HG03342 (cell line): ENCODE measurements around the gene ITGB1BP1.
"Not testable (repeated sequence)": the region's sequence is repeated elsewhere in the genome, so short reads cannot be mapped to it uniquely, and the experiment has no call there.

ENCODE experiments used
- ATAC-seq: cut with Tn5 transposase; IDR thresholded peaks from one replicate; pipeline ENCODE4 v1.9.1; 2021; ENCODE audit warnings: mild to moderate bottlenecking, moderate library complexity; ENCODE audit not compliant: unreplicated experiment

ITGB1BP1 gene

DNA sequence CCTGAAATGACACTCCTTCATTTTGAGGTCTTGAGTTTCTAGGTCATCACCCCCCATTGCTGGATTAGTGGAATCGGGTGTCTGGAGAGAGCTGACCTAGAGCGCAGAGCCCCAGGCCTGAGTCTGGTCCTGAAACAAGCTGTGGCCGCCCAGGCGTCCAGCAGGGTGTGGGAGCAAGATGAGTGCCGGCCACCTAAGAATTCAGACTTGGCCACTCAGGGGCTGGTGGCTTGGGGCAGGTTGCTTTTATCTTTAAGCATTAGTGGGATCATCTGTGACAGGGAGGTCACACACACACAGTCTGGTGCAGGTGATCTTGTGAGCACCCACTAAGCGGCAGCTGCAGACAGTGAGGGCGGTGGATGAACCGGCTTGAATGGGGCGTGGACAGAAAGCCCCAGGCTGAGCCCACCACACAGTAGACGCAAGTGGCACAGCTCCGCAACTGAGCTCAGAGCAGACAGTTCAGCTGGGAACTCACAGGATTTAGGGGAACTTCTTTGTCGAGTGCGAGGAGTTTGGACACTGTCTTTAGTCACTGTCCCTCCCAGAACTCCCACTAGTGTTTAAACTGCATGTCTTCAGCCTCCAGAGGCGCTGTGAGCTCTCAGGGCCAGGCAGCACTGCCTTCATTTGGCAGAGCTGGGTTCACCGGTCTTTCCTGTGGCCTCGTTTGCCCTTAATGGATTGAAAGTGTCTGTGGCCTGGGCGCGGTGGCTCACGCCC lies 21.5 kb downstream of the ITGB1BP1 start:
- no peak for ATAC-seq

GRCh38 chr2:9401059-9401547 lies 22.2 kb downstream of the ITGB1BP1 start:
- no peak for ATAC-seq

DNA sequence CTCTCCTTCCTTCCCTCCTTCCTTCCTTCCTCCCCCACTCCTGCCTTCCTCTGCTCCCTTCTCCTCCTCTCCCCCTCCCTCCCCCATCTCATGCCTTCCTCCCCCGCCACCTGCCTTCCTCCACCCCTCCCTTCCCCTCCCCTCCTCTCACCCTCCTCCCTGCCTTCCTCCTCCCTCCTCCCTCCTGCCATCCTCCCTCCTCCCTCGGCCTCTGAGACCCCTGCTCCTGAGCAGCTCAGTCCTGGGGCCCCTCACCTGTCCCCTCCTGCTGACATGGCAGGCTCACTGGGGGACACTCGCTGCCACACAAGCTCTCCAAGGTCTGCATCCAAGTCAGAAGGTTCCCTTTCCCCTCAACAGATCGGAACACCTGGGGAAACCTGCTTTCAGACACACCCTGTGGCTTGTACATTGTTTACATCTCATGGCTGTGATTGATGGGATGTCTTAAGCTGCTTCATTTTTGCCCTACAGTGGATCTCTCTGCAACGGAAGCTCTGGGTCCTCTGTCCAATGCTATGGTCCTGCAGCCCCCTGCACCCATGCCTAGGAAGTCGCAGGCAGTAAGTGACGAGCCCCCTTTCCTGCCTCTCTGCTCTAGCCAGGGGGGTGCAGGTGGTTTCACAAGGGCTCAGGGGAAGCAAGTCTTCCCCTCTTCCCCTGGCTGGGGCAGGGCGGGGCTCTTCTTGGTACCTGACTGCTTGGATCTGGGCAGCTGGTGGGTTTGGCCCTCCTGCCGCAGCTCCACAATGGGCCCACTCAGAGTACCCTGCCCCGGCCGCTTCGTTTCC lies 22.9 kb downstream of the ITGB1BP1 start:
- no peak for ATAC-seq

- ATAC-seq, result no peak
Observed at GRCh38 chr2:9398881-9399780, 24.2 kb downstream of the ITGB1BP1 start.

DNA sequence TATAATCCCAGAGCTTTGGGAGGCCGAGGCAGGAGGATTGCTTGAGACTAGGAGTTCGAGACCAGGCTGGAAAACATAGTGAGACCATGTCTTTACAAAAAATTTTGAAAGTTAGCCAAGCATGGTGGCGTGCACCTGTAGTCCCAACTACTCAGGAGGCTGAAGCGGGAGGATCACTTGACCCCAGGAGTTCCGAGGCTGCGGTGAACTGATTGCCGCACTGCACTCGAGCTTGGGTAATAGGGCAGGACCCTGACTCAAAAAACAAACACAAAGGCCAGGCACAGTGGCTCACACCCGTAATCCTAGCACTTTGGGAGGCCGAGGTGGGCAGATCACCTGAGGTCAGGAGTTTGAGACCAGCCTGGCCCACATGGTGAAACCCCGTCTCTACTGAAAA lies 25.1 kb downstream of the ITGB1BP1 start:
- ATAC-seq, result not testable (repeated sequence)

GRCh38 chr2:9397201-9397600 lies 26.1 kb downstream of the ITGB1BP1 start:
- ATAC-seq, result no peak

GRCh38 chr2:9394816-9395215 lies 28.5 kb downstream of the ITGB1BP1 start:
- no peak for ATAC-seq

- no peak for ATAC-seq
Observed at GRCh38 chr2:9392898-9393765, 30.2 kb downstream of the ITGB1BP1 start.

- no peak for ATAC-seq
Observed at GRCh38 chr2:9391961-9392720, 31.2 kb downstream of the ITGB1BP1 start.

DNA sequence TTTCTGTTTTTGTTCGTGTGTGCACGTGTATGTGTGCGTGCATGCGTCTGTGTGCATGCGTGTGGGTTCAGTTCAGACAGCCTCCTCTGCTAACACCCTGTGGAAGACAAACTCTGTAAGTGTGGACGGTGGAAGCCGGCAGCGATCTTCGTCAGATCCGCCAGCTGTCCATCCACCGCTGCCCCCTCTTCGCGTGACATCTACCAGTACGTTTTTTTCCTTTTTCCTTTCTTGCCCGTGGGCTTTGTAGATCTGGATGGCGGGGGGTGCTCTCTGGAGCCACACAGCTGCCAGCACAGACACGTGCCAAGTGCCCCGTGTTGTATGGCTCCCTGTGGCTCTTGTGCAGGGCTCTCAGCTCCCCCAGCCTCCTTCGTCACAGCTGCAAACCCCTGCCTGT lies 32.3 kb downstream of the ITGB1BP1 start:
- no peak for ATAC-seq

DNA sequence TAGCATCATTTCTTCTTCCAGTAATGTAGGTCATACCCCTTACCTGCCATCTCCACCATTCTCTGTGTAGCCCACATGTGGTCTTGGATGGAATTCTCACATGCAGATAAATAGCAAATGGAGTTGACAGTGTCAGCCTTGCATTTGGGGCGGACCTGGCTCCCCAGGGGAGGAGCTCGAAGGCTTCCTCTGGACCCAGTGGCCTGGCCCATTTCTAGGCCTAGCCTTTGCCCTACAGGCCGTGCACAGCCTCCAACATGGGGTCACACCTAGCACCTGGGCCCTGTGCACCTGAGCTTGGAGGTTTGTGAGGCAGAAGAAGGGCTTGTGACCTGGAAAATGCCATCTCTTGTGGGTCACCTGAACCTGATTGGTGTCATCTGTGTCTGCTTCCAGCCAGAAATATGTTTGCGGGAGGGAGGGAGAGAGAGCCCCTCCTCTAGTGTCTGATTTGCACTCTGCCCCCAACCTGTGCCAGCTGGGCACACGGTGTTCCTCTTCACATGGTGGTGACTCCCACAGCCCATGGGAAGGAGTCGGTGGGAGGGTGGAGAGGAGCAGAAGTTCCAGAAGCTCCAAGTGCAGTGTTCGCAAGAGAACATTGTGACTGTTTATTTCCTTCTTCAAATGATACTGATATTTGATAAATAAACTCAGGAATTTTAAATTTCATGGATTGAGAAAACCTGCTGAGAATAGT lies 33.0 kb downstream of the ITGB1BP1 start:
- ATAC-seq, result no peak

DNA sequence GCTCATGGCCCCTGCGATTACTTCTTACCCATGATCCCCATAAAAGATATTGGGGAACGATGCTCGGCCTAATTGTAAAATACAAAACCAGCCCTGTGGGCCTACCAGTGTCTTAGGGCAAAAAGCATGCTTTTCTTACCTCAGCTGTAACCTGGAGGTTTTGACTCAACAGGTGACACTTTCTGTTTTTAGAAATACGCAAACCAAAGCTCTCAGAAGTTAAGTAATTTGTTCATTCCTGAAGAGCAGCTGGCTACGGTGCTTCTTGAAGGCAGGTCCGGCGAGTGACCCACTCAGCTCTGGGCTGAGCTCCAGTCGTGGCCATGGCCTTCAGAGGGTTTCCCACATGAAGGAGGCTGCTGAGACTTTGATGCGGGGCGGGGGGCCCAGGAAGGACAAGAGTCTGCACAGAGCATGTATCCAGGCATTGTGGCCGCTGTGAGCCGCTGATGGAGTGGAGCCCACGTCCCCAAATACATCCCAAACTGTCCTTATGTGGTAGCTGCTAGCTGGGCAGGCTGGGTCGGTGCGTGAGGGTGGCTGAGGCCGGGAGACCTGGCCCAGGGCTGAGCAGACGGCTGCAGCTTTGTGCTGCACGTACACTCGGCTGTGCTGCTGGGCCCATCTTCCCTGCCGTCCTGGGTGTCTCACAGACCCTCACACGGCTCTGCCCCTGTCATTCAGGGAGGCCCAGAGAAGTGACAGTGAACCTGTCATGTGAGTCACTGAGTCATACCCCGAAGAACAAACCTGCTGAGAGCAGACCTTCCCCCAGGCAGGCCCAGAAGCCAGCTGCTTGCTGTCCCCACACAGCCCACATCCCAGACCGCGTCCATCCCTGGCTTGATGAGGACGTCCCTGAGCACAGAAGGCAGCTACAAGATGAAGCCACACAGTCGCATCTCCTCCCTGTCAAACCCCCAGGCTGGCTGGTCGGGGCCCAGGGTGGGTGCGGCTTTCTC lies 34.1 kb downstream of the ITGB1BP1 start:
- no peak for ATAC-seq

DNA sequence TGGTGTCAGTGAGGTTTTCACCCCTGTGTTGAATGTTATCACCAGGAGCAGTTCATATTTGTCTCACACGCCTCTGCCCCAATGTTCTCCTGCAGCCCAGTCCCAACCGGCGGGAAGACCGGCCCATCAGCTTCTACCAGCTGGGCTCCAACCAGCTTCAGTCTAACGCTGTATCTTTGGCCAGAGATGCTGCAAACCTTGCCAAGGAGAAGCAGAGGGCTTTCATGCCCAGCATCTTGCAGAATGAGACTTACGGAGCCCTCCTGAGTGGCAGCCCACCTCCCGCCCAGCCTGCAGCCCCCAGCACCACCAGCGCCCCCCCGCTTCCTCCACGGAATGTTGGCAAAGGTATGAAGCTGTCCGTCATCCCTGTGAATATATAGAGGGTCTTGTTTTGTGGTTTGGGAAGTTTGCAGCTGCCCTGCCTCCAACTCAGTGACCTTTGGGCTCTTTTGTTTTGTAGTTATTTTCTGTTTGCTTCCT lies 35.1 kb downstream of the ITGB1BP1 start:
- no peak for ATAC-seq

DNA sequence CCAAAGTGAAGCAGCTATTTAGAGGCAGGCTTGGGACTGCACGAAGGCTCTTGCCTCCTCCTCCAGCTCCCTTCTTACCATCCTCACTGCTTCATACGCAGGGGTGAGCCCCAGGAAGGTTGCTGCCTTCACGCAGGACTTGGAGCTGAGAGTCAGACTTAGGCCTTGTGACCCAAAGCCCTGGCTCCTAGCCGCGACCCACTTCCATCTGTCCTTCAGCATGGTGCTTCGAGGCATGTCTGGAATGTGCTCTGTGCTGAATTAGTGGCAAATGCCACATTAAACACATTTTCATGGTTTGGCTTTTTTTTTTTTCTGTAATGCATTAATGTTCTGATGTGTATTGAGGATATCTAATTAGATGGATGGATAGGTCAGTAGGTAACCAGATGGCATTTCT lies 37.5 kb downstream of the ITGB1BP1 start:
- no peak for ATAC-seq

DNA sequence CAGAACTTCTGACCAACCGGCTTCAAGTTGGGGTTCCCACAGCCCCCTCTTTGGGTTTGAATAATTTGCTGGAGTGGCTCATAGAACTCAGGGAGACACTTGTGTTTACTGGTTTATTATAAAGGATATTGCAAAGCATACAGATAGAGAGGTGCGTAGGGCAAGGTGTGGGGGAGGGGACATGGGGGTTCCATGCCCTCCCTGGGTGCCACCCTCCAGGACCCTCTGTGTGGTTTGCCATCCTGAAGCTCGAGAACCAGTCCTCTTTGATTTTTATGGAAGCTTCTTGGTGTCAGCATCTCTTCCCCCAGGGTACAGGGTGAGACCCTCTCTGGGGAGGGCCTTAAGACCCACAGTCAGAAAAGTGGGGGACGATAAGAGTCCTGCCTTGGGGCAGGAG lies 38.8 kb downstream of the ITGB1BP1 start:
- no peak for ATAC-seq

GRCh38 chr2:9382604-9383235 lies 40.6 kb downstream of the ITGB1BP1 start:
- ATAC-seq, result no peak
